T-helper 1 cell treated with Interleukin-12 subunit alpha and Interleukin-12 subunit beta and Interleukin-4 antibody, amounts not matched to agents 30 ng/mL and 1 ng/mL, for 36 hours (primary cell): ENCODE results near the gene CCDC91. TPM values are rescaled to one million over a fixed set of nuclear protein-coding genes. Genes with fewer than 3 reads are reported as not detected.

Experiments used
- intact Hi-C: fragments of 100-400 bp; cut with micrococcal nuclease; formaldehyde crosslinking; loops from one replicate; pipeline ENCODE4 v1.15.1; 2024
- total RNA-seq: library from RNA; stranded (reverse); gene quantifications from 2 replicates; pipeline ENCODE4 v1.2.3, GENCODE V29; 2022

Gene CCDC91
- total RNA-seq, 1 donor from 2014 or later = 20.6 TPM

- intact Hi-C loops = no loop called here
Measured at GRCh38 chr12:28574746-28575592, 384.7 kb downstream of the CCDC91 start.

- intact Hi-C loops = no loop called here
Measured at GRCh38 chr12:28575593-28576205, 385.4 kb downstream of the CCDC91 start.

GRCh38 chr12:28578361-28578760 lies 388.1 kb downstream of the CCDC91 start:
- intact Hi-C loops = no loop called here

- intact Hi-C loops = no loop called here
Measured at GRCh38 chr12:28578833-28579252, 388.6 kb downstream of the CCDC91 start.

- intact Hi-C loops = no loop called here
Measured at GRCh38 chr12:28582672-28583376, 392.6 kb downstream of the CCDC91 start.

GRCh38 chr12:28583701-28584261 lies 393.5 kb downstream of the CCDC91 start:
- intact Hi-C loops = no loop called here

GRCh38 chr12:28585146-28585545 lies 394.9 kb downstream of the CCDC91 start:
- intact Hi-C loops = no loop called here

- intact Hi-C loops = no loop called here
Measured at GRCh38 chr12:28586481-28586880, 396.2 kb downstream of the CCDC91 start.

GRCh38 chr12:28591831-28592230 lies 401.6 kb downstream of the CCDC91 start:
- intact Hi-C loops = no loop called here

Other genes starting within 250 kb of the CCDC91 start
- not detected in 2 replicates for gene PTHLH, start 217.7 kb upstream of the CCDC91 start, total RNA-seq